Daoy (cell line): ENCODE data around the gene MGMT. TPM values are rescaled to one million over a fixed set of nuclear protein-coding genes. Genes with fewer than 3 reads are reported as not detected.

Experiments used
- DNase-seq: peaks from one replicate; pipeline ENCODE4 v3.0.0-alpha.2; 2015; ENCODE audit warnings: low read depth
- total RNA-seq: library from RNA; depleted of rRNA; stranded (reverse); fragments of >200 nt; shearing (Covaris generic); gene quantifications from 2 replicates; pipeline ENCODE4 v1.2.3, GENCODE V29; 2014

MGMT gene
- total RNA-seq, 1 experiment from 2014 or later, result 14.9 TPM

DNA sequence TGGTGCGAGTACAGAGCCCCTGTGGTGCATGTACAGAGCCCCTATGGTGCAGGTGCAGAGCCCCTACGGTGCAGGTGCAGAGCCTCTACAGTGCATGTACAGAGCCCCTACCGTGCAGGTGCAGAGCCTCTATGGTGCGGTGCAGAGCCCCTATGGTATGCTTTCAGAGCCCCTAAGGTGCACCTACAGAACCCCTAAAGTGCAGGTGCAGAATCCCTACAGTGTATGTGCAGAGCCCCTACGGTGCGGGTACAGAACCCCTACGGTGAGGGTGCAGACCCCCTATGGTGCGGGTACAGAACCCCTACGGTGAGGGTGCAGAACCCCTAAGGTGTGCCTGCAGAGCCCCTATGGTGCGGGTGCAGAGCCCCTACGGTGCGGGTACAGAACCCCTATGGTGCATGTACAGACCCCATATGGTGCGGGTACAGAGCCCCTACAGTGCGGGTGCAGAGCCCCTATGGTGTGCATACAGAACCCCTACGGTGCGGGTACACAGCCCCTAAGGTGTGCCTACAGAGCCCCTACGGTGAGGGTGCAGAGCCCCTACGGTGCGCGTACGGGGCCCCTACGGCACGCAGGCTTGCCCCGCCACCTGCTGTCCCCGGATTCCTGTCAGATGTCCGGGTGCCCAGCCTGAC, 53.5 kb downstream of the MGMT start:
- no peak for DNase-seq

DNA sequence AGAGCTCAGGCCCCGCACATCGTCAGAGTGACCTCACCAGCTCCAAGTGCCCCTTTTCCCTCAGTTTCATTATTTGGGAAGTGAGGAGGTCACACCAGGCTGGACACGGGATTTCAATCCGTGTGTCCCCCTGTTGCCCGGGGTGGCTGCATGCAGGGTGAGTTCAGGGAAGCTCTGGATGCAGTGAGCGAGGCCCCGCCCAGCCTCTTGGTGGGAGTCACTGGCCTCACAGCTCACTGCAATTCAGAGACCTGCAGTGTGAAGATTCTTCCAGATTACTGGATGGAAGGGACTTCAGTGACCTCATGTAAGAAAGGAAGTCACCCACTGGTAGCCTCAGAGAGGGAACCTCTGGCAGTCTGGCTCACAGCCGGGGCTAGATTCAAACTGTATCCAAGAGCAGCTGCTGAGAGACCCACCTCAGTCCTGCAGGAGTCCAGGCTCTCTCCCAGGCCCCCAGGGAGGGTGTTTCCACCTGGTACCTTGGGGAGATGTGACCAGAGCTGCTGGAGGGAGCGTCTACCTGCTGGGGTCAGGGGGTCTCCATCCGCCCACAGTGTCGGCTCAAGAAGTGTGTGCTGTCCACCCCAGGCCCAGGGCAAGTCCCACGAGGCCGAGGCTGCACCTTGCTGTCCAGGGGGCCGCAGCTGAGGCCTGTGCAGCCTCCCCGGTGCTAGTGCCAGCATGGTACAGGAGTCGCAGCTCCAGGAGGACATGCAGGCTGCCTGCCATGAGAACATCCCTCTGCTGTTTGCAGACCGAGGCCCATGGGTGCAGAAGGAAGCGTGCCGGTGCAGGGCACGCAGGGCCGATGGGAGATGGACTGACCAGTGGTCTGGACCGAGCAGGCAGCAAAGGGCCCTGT, 54.4 kb downstream of the MGMT start:
- DNase-seq, result no peak

DNA sequence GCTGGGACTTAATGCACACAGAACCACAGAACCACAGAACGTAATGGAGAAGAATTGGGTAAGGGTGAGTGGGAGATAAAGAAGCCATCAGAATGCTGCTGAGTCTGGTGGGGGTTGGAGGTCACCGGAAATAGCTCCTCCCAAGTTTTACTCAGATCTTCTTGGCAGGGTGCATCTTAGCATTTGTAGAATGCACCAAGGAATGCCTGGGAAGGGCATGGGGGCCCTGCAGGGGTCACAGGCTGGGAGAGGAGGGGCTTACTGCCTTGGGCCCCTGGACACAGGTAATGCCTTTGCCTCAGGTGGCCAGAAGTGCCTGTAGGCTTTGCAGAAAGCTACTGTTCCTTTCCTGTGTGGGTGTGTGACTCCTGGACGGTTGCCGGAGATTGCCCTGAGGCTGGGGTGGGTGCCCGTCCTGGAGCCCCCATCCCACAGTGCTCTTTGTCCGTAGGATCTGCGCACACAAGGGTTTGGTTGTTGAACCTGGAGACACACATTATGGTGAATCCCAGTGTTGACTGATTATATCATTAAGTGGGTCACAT, 55.1 kb downstream of the MGMT start:
- no peak for DNase-seq

DNA sequence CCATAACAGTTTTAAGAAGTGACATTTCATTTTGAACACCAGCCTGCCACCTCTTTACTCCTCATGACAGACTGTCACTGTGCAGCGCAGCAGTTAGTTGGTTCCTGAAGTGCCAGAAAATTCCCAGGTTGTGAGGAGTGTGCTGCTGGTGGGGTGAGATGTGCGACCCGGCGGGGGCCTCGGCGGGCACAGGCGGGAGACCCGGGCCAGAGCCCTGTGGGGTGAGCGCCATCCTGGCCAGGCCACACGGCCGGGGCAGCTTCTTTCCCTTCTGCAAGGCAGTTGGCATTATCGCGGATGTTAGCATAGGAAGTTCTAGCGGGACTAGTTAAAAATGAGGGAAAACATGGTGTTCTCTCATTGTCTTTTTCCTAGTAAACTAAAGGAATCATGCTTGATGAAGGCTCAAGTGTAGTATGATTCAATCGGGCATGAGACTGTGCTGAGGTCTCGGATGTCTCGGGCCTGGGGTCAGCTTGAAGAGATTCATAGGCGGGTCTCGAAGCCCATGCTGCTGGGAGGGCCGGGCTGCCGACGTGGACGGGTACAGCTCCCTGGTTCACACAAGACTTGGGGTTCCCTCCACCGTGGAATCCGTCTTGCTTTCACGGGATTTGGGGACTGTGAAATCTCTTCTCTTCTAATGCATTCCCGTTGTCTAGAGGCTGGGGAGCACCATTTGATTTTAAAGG, 56.1 kb downstream of the MGMT start:
- DNase-seq, result no peak

DNA sequence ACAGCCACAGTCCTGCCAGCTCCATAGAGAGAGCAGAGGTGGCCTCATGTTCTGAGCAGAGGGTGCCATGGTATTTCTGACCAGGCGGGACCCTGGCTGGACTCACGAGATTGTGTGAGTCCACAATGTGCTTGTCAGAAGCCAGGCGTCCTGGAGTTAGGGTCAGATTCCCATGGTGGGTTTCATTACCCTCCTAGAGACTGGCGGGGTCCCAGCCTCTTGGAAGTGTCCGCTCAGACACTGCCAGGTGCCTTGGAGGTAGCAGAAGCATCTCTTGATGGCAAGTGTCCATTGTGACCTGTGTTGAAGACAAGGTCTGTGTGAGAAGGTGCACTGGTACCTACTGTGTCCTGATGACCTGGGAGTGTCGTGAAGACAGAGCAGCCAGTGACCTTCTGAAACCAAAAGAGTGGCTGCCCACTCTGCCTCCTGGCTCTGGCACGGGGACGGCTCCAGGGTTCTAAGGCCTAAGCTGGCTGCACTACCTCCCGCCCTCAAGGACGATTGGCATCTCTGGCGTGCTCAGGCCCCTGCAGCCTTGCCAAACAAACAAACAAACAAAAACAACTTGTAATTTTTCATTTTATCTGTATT, 56.8 kb downstream of the MGMT start:
- no peak for DNase-seq

DNA sequence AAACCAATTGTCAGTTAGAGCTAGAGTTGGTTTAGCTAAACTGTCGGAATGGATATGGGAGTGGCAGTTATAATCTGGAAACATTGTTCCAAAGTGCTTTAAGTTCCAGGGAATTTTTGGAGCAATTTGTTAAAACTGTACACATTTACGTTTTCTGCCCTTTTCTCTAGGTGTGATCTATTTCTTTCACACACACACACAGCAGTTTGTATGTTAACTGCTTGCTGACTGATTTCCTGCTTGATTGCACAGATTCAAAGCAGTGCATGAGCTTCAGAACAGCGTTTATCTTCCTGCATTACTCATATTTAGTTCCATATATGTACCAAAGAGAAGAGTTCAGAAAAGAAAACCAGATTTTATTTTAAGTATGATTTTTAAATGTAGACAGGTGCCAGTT, 57.9 kb downstream of the MGMT start:
- no peak for DNase-seq

DNA sequence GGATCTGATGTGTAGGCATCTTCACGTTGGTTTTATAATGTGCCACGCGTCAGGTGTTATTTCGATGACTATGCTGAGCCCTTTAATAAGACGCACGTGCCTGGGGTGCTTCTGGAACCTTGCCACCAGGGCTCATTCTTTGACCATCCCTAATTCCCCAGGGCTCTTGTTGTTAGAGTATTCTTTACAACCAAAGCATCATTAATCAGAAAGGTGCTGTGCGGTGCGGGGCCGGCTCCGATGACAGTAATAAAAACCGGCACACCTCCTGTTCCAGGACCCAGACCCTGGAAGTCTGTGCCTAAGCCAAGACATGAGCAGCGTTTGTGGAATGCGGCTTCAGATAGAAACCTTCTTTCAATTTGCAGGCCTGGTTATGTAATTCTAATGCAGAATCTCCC, 58.4 kb downstream of the MGMT start:
- peak; percentile 53 for DNase-seq

DNA sequence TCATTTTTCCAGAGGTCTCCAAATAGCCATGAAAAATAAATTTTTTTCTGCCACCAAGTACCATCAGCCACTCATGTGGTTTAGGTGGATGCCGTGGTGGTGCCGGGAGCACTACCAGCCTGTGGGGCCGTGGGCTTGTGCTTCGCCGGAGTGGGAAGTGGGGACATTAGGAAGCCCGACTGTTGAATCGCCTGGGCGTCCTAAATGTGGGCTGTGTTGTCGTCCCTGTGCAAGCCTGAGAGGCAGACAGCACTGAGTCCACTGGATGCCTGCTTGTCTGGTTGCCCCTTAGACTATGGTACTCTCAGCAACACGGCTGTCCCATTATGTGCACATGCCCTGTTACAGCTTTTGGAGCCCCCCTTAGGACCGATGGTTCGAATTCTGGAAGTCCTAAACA, 59.9 kb downstream of the MGMT start:
- no peak for DNase-seq

DNA sequence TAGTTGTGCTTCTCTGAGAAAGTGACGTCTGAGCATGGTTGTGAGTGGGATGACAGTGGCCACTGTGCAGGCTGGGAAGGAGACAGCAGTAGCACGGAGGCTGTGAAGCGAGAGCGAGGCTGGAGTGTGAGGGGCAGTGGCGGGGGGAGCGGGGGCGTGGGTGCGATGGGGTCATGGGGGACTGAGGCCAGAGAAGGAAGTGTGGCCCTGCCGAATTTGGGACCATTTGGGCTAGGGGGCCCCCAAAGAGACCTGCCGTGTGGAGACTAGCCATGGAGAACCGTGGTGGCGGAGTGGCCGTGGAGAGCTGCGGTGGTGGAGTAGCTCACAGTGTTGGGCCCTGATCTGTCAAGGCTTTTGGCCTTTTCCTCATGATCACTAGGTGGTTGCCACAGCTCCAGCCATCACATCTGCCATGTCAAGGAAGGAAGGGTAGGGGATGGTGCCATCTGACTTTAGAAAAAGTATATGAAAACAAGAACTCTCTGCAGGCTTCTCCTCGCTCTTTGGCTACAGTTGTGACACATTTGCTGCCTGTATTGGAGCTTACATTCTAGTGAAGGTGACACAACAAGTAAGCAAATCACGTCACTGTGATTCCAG, 61.4 kb downstream of the MGMT start:
- DNase-seq, result no peak

DNA sequence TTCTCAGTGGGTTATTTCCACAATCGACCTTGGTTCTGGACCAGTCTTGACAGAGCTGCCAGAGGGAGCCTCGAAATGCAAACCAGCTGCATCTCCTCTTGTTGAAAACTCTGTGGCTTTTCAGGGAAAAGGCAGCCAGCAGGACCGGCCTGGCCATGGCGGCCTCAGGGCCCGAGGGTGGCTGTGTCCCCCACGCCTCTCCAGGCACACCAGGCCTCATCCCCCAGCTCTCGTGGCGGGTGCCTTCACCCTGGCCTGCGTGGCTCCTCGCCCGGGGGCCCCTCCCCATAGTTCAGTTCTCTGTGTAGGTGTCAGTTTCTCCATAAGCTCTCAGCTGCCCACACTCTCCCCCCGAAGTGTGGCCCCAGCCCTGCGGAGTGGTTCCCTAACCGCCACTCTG, 63.5 kb downstream of the MGMT start:
- no peak for DNase-seq

DNA sequence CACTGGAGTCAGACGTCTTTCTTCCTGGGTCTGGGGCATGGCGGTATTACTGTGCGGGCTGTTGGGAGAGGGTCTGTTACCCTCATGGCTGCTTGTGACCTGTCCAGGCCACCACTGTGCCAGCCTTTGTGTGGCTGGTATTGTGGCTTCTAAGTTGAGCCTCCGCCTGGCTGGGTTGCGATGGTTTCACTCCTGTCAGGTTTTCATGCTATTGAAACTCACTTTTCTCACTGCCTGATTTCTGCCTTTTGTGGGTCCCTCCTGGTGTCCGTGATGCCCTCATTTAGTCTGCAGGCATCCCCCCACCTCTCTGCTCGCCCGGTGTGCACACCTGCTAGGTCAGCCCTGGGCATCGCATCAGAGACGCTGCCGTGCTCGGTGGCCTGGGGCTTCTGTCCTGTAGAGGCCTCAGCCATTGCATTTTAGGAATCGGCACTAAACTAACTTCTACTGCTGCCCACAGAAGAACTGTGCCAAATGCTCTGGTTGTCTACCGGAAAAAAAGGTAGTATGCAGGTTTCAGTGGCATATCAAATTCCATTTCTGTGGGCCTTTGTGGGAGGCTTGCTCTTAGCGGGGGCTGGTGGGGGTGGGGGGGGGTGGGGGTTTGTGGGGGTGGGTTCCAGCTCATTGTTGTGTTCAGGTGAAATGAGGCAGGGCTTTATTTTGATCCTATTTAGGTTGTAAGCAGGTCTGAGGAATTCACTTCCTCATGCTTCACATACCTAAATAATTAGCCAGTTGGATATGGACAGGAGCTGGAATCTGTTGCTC, 64.3 kb downstream of the MGMT start:
- peak; percentile 48 for DNase-seq

DNA sequence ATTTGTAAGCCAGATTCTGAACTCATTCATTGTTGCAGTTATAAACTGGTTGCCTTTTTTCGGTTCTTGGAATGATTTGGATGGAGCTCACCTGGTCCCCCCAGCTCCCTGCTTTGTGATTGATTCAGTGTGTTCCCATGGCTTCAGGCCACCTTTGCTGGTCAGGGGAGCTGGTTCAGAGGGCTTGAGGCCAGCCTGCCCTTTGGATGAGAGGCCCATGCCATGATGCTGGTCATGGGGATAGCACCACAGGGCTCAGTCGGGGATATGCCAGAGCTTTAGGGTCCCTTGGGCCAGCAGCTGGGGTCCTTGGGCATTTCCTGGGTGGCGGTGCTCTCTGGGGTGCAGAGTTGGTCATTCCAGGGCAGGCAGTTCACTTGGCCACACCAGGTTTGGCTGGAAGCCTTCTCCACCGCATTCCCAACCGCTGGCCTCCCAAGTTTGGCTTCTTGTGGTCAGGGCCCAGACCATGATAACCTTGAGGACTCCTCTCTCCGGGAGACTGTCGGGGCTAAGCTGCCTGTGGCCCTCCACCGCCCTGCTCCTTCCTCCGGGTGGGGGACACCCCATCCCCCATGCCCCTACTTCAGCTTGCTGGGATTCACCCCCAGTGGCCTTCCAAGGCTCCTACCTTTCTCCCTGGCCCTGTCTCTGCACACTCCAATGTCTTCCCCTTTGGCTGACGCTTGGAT, 65.1 kb downstream of the MGMT start:
- peak; percentile 54 for DNase-seq

DNA sequence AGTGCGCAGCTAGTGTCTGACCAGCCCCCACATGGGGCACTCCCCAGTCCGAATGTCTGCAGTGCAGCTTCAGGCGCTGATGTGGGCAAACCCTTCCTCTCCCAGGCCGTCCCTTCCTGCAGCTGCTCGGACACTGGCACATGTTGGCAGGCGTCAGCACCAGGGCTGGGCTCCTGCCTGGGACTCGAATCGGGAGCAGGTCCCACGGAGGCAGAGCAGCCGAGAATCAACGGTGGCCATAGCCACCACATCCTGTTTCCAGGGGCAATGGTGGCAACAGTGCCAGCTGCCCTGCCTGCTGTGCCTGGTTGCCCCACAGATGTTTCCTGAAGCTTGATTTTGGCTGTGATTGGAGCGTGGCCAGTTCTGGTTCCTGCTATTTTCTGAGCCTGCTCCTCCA, 65.8 kb downstream of the MGMT start:
- DNase-seq, result no peak

DNA sequence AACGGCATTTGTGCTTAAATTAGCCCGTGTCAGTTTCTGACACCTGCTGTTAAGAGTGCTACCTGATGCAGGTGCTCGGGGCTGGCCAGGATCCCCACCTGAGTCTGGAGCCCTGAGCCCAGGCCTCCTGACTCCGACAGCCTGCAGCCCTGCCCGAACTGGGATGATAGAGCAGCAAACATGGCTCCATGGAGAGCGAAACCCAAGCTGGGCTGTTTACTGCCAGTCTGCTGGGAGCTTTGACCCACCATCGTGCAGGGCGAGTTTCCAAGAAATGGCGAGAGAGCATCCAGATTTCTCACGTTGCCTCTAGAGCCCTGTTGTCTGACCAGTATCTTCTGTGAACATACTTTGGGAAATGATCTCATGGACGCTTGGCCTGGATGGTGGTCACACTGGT, 66.2 kb downstream of the MGMT start:
- DNase-seq, result no peak

DNA sequence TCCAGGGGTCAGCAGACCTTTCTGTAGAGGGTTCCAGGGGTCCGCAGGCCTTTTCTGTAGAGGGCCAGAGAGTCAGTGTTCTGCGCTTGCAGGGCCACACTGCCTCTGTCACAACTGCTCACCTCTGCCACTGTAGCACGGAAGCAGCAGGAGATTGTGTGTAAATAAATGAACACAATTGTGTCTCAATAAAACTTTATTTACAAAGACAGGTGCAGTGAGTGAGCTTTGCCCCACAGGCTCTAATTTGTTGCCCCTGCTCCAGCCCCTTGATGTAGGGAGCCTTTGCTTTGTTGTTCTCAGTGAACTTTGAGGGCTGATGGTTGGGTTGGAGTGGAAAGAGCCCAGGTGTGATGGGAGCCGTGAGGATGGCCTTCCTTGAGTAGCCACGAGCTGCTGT, 67.8 kb downstream of the MGMT start:
- no peak for DNase-seq

DNA sequence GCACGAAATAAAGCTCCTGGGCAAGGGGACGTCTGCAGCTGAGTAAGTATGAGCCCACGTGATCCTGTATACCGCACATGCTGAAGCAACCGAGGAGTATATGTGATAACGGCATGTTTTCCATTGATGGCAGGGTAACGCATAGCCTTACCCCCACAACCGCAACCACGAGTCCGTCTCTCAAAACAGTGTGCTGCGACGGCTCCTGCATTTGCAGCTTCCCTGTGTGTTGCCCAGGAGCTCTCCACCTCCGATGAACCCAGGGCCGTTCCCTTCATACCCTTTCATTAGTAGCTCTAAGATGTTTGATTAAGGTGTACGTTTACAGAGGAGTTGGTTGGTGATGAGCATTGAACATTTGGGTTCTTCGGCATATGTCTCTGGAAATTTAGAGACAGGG, 69.3 kb downstream of the MGMT start:
- no peak for DNase-seq

DNA sequence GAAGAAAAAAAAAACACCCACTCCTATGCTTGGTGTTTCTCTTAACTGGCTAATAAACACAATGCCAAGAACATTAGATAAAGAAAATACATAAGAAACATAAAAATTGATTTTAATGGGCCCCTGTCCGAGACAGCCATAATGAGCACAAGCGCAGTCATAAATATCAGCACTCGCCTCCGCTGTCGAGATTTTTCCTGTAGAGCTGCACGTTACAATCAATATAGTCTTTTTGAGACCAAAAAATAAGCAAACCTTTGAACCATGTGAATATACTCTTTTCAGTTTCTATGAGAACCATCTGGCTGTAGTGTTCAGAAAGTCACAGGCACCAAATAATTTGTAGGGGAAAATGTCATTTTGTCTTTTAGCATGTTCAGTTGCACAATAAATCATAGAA, 70.1 kb downstream of the MGMT start:
- no peak for DNase-seq

DNA sequence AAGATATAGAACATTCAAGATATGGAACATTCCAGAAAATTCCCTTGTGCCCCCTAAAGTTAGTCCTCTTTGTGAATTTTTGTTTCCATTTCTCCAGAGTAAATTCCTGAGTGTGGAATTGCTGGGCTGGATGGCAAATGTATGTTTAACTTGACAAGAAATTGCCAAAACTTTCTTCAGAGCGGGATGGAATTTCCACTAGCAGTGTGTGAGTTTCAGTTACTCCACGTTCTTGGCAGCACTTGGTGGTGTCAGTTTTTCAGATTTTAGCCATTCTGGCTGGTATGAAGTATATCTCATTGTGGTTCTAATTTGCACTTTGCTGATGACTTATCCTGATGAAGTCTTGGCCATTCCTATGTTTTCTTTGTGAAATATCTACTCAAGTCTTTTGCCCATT, 71.2 kb downstream of the MGMT start:
- no peak for DNase-seq

DNA sequence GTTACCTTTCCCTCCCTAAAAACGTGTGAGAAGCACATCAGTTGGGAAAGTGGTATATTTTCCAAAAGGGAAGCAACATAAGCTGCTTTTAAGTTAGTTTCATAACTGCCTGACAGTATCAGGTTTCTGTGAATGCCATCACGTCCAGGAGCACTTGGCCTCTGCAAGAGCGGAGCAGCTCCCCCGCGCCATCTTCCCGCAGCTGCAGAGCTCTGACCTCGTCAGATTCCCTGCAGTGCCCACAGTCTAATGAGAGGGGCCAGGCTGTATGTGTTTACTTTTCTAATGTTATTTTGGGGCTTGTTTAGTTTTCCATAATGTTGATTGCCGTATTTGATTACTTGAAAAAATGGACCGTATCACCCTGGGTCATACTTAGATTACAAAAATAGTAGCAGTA, 74.2 kb downstream of the MGMT start:
- DNase-seq, result peak; percentile 45

DNA sequence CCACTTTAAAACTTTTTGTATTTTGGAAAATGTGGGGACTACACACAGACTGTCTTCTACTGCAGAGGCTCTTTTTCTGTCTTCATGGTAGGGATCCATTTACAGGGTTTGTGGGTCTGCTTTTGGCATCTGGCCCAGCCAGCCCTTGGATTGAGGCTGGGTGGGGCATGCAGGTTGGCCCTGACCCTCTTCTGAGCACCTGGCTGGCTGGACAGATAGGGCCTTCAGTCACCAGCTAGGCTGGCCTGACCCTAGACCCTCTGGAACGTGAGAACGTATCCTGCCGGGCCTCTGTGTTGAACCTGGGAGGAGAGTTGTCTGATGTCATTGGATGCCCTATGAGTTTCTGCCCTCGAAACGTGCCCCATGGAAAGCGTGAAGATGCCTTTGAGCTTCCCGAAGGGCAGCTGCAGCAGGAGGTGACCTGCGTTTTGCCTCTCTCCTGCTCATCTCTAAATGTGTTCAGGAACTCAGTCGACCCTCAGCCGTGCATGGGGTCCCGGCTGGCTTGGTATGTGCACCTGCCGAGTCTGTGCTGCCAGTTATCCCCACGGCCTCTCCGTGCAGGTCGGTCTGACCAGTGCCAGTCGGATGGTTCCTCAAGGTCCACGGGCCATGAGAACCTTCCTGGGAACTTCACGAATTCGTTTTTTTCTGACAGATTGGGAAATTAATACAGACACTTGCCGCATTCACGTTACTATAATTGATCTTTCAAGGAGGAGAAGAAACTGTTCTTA, 74.9 kb downstream of the MGMT start:
- no peak for DNase-seq
